Ishikawa (cell line): ENCODE data around the gene ADGRE1.

Experiments used
- EP300 ChIP-seq: IDR thresholded peaks from 2 replicates; pipeline ENCODE4 v1.6.1; 2012; ENCODE audit warnings: borderline replicate concordance
- FOXM1 ChIP-seq: IDR thresholded peaks from 2 replicates; pipeline ENCODE4 v1.6.1; 2012; ENCODE audit warnings: low read depth, borderline replicate concordance
- YY1 ChIP-seq: IDR thresholded peaks from 2 replicates; pipeline ENCODE4 v1.6.1; 2012; ENCODE audit warnings: low read depth
- TF ChIP-seq, protein P1 (sequence below): IDR thresholded peaks from 2 replicates; pipeline ENCODE4 v1.6.1; 2012; ENCODE audit warnings: low read depth, mild to moderate bottlenecking

DNA sequence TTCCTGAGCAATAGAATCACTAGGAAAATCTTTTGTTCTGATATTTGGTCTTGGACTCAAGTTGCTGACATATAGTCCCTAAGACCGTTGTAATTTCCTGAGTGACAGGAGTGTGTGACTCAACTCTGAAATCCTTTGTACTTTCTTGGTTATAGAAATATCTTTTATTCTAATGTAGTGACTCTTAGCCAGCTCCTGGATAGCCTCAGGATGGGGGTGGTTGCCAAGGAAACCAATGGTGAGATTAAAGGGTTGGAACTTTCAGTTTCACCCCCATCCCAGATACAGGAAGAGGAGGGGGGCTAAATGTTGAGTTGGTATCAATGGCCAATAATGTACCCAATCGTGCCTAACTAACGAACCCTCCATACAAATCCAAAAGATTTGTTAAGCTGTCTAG lies 92.0 kb downstream of the ADGRE1 start:
- TF ChIP-seq EP300 = no peak
- TF ChIP-seq, protein P1, sequence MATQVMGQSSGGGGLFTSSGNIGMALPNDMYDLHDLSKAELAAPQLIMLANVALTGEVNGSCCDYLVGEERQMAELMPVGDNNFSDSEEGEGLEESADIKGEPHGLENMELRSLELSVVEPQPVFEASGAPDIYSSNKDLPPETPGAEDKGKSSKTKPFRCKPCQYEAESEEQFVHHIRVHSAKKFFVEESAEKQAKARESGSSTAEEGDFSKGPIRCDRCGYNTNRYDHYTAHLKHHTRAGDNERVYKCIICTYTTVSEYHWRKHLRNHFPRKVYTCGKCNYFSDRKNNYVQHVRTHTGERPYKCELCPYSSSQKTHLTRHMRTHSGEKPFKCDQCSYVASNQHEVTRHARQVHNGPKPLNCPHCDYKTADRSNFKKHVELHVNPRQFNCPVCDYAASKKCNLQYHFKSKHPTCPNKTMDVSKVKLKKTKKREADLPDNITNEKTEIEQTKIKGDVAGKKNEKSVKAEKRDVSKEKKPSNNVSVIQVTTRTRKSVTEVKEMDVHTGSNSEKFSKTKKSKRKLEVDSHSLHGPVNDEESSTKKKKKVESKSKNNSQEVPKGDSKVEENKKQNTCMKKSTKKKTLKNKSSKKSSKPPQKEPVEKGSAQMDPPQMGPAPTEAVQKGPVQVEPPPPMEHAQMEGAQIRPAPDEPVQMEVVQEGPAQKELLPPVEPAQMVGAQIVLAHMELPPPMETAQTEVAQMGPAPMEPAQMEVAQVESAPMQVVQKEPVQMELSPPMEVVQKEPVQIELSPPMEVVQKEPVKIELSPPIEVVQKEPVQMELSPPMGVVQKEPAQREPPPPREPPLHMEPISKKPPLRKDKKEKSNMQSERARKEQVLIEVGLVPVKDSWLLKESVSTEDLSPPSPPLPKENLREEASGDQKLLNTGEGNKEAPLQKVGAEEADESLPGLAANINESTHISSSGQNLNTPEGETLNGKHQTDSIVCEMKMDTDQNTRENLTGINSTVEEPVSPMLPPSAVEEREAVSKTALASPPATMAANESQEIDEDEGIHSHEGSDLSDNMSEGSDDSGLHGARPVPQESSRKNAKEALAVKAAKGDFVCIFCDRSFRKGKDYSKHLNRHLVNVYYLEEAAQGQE = no peak
- TF ChIP-seq YY1 = no peak
- TF ChIP-seq FOXM1 = no peak
